Smooth muscle cell (in vitro differentiated cells): ENCODE results near the gene LDB3. TPM values are rescaled to one million over a fixed set of nuclear protein-coding genes. Genes with fewer than 3 reads are reported as not detected.

Source experiments
- DNase-seq: peaks from one replicate; lab custom pipeline; 2025; ENCODE audit not compliant: unreplicated experiment; lab: John Stamatoyannopoulos, UW
- H2AFZ ChIP-seq: fragments of 200-600 bp; sonication (generic); 2 replicates; pipeline ENCODE4 v1.6.0; 2016; ENCODE audit warnings: antibody characterized with exemption, low read depth, mild to moderate bottlenecking
- H3F3A ChIP-seq: fragments of 200-600 bp; sonication (generic); 2 replicates; pipeline ENCODE4 v1.6.0; 2017; ENCODE audit warnings: antibody characterized with exemption, low read depth
- H3K27ac ChIP-seq: fragments of 200-600 bp; sonication (generic); 2 replicates; pipeline ENCODE4 v1.5.1; 2016; ENCODE audit warnings: low read depth, mild to moderate bottlenecking
- H3K27me3 ChIP-seq: fragments of 200-600 bp; sonication (generic); 2 replicates; pipeline ENCODE4 v1.6.1; 2016; ENCODE audit warnings: low read depth, mild to moderate bottlenecking
- H3K36me3 ChIP-seq: fragments of 200-600 bp; sonication (generic); 2 replicates; pipeline ENCODE4 v1.5.1; 2016; ENCODE audit warnings: low read depth
- H3K4me1 ChIP-seq: fragments of 200-600 bp; sonication (generic); 2 replicates; pipeline ENCODE4 v1.5.1; 2016; ENCODE audit warnings: low read depth
- H3K4me2 ChIP-seq: fragments of 200-600 bp; sonication (generic); 2 replicates; pipeline ENCODE4 v1.6.0; 2016; ENCODE audit warnings: mild to moderate bottlenecking
- H3K4me3 ChIP-seq: fragments of 200-600 bp; sonication (generic); 2 replicates; pipeline ENCODE4 v1.5.1; 2016; ENCODE audit warnings: mild to moderate bottlenecking
- H3K79me2 ChIP-seq: fragments of 200-600 bp; sonication (generic); 2 replicates; pipeline ENCODE4 v1.6.0; 2016; ENCODE audit warnings: low read depth, mild to moderate bottlenecking
- H3K9ac ChIP-seq: fragments of 200-600 bp; sonication (generic); 2 replicates; pipeline ENCODE4 v1.6.0; 2016; ENCODE audit warnings: low read depth
- H3K9me3 ChIP-seq: fragments of 200-600 bp; sonication (generic); replicated peaks from 2 replicates; pipeline ENCODE4 v1.5.1; 2016; ENCODE audit warnings: low read depth
- H4K20me1 ChIP-seq: fragments of 200-600 bp; sonication (generic); 2 replicates; pipeline ENCODE4 v1.6.0; 2016; ENCODE audit warnings: low read depth
- CTCF ChIP-seq: fragments of 200-600 bp; sonication (generic); IDR thresholded peaks from 2 replicates; pipeline ENCODE4 v1.5.1; 2017; ENCODE audit warnings: borderline replicate concordance, mild to moderate bottlenecking, antibody characterized with exemption; ENCODE audit not compliant: insufficient read depth, poor library complexity, severe bottlenecking
- WGBS: methylation state at CpG from one replicate; pipeline ENCODE4 v1.1.7; 2016; ENCODE audit warnings: low lambda C conversion rate; 5-methylcytosine and 5-hydroxymethylcytosine counted together
- polyA plus RNA-seq: library from polyadenylated mRNA; unstranded; fragments of >200 nt; fragmentation: Nextera tagmentation; extraction: Ambion mirVana; gene quantifications from 2 replicates; pipeline ENCODE4 v1.2.1, GENCODE V29; 2016
- total RNA-seq: library from RNA; depleted of rRNA; stranded (reverse); fragments of >200 nt; gene quantifications from 2 replicates; pipeline ENCODE4 v1.2.3, GENCODE V29; 2014

Gene LDB3
- total and polyA plus RNA-seq, 2 experiments from 2014 or later: 0.31 to 0.61 TPM

GRCh38 chr10:86685893-86686632 is 17.8 kb downstream of the LDB3 start:
- WGBS: 86% methylated on average over 6 of the region's 13 CpGs
- no peak for DNase-seq

GRCh38 chr10:86686972-86687371 is 18.7 kb downstream of the LDB3 start:
- 95% methylated on average over 19 of the region's 19 CpGs for WGBS
- Histone ChIP-seq H2AFZ (no peak overlapping the region), H3K4me2 (no peak overlapping the region), H3K79me2 (no peaks in the 10 kb centered on the region), H3K27ac (no peak overlapping the region), H3K27me3 (no peaks in the 10 kb centered on the region), H3F3A (no peaks in the 10 kb centered on the region), H3K4me3 (no peak overlapping the region), H4K20me1 (no peaks in the 10 kb centered on the region), H3K36me3 (no peaks in the 10 kb centered on the region), H3K9me3 (no peaks in the 10 kb centered on the region), H3K9ac (no peak overlapping the region), H3K4me1 (peaks cover 15% of the 10 kb centered on the region)
- TF ChIP-seq CTCF: no peak
- no peak for DNase-seq

More at GRCh38 chr10:86685893-86686632, 17.8 kb downstream of the LDB3 start:
- peaks cover 15% of the 10 kb centered on the region for H3K4me1 ChIP-seq
- H3K4me3 ChIP-seq: no peak overlapping the region
- no peaks in the 10 kb centered on the region for H3K36me3 ChIP-seq
- no peaks in the 10 kb centered on the region for H3K9me3 ChIP-seq
- H3F3A ChIP-seq: no peaks in the 10 kb centered on the region
- H3K27ac ChIP-seq: no peak overlapping the region
- no peaks in the 10 kb centered on the region for H3K27me3 ChIP-seq
- no peak overlapping the region for H3K4me2 ChIP-seq
- H2AFZ ChIP-seq: no peak overlapping the region
- H3K79me2 ChIP-seq: no peaks in the 10 kb centered on the region
- no peak overlapping the region for H3K9ac ChIP-seq
- no peak for TF ChIP-seq CTCF
- H4K20me1 ChIP-seq: no peaks in the 10 kb centered on the region

GRCh38 chr10:86687750-86688149 is 19.4 kb downstream of the LDB3 start:
- Histone ChIP-seq H3K4me2 (peak overlapping the region; percentile 57), H3K27ac (peak overlapping the region; percentile 49), H3K79me2 (no peaks in the 10 kb centered on the region), H2AFZ (peak overlapping the region; percentile 83), H3K4me3 (no peak overlapping the region), H4K20me1 (no peaks in the 10 kb centered on the region), H3K4me1 (peaks cover 15% of the 10 kb centered on the region), H3K36me3 (no peaks in the 10 kb centered on the region), H3K9ac (no peak overlapping the region), H3K27me3 (no peaks in the 10 kb centered on the region), H3K9me3 (no peaks in the 10 kb centered on the region), H3F3A (no peaks in the 10 kb centered on the region)
- TF ChIP-seq CTCF: no peak
- no peak for DNase-seq
- WGBS: 17% methylated on average over 4 of the region's 4 CpGs

GRCh38 chr10:86688398-86688921 is 20.1 kb downstream of the LDB3 start:
- Histone ChIP-seq H4K20me1 (no peaks in the 10 kb centered on the region), H2AFZ (peak overlapping the region; percentile 83)
- 37% methylated on average over 8 of the region's 8 CpGs for WGBS

More at GRCh38 chr10:86688398-86688921, 20.1 kb downstream of the LDB3 start:
- peak; percentile 78 for TF ChIP-seq CTCF
- Histone ChIP-seq H3F3A (no peaks in the 10 kb centered on the region), H3K4me3 (no peak overlapping the region), H3K79me2 (no peaks in the 10 kb centered on the region), H3K27ac (no peak overlapping the region), H3K4me1 (peaks cover 16% of the 10 kb centered on the region), H3K4me2 (peak overlapping the region; percentile 57), H3K27me3 (no peaks in the 10 kb centered on the region), H3K9me3 (no peaks in the 10 kb centered on the region), H3K9ac (no peak overlapping the region), H3K36me3 (no peaks in the 10 kb centered on the region)
- peak; percentile 14 for DNase-seq
